DMS153 treated with DMSO at 0.1 percent for 48 hours (cell line): ENCODE data around the gene EIF3K.

Experiments used
- DNase-seq: peaks from one replicate; lab custom pipeline; 2025; ENCODE audit not compliant: unreplicated experiment; lab: John Stamatoyannopoulos, UW

Gene EIF3K

DNA sequence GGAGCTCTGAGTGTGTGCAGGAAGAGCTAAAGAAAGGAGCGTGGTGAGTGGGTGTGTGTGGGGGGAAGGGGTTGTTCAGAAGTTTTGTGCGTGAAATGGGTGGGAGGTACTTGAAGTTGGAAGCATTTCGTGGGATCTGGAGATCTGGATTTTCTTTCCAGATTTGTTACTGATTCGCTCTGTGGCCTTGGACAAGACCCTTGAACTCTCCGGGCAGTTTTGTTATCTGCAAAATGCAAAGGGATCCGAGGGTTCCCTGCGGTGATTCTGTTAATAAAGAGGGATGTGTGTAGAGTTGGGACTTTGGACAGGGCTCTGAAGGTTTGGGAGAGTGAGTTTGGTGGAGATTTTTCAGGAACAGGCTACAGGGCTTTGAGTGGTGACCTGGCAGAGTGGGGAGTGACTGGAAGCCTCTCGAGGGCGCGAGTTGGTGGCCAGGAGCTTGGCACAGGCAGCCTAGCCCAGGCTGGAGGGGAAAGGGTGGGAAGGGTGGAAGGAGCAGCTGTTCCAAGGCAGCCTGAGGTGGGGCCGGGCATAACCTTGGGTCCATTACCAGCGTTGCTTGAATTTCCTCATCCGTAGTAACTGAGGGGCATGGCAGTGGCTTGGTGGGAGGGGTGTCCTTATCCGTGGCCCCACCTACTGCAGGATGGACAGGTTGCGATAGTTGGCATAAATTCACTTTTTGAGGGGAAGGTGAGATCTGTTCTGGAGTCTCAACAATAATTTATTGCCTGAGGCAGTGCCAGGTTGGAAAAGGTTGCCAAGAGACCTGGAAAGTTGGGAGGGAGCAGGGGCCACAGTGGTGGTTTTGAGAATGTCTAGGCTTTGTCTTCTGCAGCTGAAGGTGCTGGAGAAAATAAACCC, 30.6 kb downstream of the EIF3K start:
- no peak for DNase-seq

- DNase-seq = no peak
Measured at GRCh38 chr19:38650172-38650775, 31.3 kb downstream of the EIF3K start.

GRCh38 chr19:38650911-38651584, 32.1 kb downstream of the EIF3K start:
- DNase-seq = no peak

DNA sequence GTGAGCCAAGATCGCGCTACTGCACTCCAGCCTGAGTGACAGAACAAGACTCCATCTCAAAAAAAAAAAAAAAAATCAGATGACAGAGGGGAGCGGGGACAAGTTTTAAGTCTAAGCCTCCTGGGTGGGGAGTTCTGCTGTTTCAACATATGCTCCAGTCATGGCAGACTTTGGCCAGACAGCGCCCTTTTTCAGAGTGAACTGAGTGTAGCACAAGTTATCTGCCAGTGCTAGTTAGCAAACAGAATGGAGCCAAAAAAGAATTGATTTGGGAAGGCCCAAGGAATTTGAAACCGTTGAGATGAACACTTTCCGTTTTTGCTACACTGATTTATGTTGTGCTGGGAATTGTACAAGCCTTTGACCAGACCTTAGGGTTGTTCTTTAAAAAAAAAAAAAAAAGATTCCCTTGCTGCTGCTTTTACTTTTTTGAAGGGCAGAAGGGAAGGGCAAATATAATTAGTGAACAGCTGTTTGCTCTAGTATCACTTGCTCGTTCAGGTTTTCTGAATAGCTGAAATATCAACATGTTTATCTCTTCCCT, 34.1 kb downstream of the EIF3K start:
- no peak for DNase-seq

GRCh38 chr19:38654628-38655055, 35.7 kb downstream of the EIF3K start:
- no peak for DNase-seq

- DNase-seq = no peak
Measured at GRCh38 chr19:38655148-38655824, 36.3 kb downstream of the EIF3K start.

DNA sequence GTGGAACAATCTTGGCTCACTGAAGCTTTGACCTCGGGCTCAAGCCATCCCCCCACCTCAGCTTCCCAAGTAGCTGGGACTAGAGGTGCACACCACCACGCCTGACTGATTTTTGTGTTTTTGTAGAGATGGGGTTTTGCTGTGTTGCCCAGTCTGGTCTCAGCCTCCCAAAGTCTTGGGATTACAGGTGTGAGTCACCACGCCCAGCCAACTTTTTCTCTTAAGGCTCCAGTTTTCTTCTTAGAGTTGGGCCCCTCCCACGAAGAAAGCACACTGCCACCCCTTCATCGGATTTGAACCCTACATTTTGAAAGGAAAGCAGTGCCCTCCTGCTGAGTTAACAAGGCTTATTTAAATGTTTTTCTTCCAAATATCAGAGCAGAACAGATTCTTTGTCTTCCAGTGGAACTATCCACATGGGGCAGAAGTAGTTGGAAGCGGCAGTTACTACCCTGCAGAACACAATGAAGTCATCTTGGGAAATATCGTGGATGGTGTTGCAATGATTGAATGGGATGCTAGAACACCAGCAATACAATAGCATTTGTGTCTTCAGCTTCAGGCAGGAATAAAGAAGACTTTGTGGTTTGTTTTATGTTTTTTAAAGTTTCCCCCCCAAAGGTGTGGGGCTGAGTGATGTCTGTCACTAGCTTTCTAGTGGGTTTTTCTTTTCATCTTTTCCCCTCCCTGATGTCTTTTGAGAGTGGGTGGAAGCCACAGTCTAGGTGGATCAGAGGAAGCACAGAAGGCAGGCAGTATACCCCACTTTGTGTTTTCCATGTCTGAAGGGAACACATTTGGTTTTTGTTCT, 37.4 kb downstream of the EIF3K start:
- no peak for DNase-seq

DNA sequence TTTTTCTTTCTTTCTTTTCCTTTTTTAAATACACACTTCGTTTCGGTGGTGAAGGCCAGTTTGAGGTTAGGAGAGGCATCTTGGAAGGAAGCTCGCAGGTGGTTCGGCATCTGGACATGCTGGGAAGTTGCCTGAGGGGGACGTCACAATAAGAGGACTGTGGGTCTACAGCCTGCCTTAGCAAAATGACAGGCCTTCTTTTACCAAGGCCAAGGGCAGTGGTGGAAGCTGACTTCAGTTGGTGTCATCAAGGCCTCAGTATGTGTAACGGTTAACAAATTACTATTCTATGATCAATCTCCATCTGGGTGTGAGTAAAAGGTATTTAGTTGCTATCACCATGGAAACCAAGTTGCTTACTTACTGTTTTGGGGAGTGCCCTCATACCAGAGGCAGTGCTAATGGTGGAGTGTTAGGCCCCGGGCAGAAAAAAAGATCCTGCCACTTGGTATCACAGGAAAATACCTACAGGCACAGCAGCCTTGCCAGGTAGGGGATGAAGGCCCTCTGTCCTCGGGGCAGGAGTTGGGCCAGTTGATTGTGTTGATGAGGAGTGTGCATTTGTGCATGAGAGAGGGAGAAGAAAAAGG, 38.7 kb downstream of the EIF3K start:
- DNase-seq = no peak

DNA sequence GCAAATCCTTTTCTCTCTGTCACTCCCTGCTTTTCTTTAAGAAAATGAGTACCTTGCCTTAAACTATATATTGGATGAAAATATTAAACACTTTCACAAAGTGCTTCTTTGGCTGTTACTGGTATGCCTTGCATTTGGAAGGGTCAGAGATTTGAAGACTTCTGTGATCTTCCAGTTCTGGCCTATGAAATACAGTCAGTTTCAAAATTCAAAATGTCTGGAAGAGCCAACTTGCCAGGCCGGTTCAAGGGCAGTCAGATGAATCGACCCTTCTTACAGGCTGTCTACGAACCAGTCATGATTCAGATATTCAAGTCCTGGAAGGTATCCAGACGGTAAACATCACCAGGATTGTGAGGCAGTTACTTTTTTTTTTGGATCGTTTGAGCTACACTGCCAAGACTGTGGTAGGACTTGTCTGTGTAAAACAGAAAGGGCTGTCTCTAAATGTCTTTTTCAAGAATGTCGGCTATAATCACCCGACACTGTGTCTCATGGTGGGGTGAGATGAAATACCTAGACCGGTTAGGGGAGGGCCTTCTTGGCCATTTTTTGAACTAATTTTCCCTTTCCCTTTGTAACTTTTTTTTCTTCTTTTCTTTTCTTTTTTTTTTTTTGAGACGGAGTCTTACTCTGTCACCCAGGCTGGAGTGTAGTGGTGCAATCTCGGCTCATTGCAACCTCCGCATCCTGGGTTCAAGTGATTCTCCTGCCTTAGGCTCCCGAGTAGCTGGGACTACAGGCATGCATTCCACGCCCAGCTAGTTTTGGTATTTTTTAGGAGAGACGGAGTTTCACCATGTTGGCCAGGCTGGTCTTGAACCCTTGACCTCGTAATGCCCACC, 39.7 kb downstream of the EIF3K start:
- peak; percentile 44 for DNase-seq

GRCh38 chr19:38660724-38661123, 41.7 kb downstream of the EIF3K start:
- no peak for DNase-seq

DNA sequence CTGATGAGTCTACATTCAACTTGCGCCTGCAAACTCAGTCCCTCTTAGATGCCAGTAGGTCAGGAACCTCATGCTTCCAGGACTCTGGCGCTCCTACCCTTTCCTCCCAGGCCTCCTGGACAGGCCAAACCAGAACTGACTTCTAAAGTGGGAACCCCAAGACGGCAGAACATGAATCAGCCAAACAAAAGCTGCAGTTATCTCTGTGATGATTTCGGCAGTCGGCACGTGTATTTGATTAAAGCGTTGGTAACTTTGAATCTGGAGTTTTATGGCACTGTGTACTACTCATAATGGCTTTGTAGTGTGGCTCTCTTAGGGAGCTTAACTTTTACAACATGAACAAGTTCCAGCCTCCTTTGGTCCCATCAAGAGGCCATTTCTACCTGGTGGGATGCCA, 42.1 kb downstream of the EIF3K start:
- no peak for DNase-seq

- DNase-seq = no peak
Measured at GRCh38 chr19:38661996-38662395, 43.0 kb downstream of the EIF3K start.

GRCh38 chr19:38662537-38663155, 43.7 kb downstream of the EIF3K start:
- no peak for DNase-seq

- no peak for DNase-seq
Measured at GRCh38 chr19:38663156-38663651, 44.2 kb downstream of the EIF3K start.

- no peak for DNase-seq
Measured at GRCh38 chr19:38663957-38664502, 45.0 kb downstream of the EIF3K start.

GRCh38 chr19:38664503-38665211, 45.7 kb downstream of the EIF3K start:
- no peak for DNase-seq

GRCh38 chr19:38665219-38665931, 46.4 kb downstream of the EIF3K start:
- no peak for DNase-seq
